Activated B cell treated with CpG ODN at 0.5 μM for 24 hours (primary cell): ENCODE measurements around the gene ZNF586. TPM values are rescaled to one million over a fixed set of nuclear protein-coding genes. Genes with fewer than 3 reads are reported as not detected.

Experiments used
- ATAC-seq: fragments of 200-7000 bp; cut with Tn5 transposase; one replicate; pipeline ENCODE4 v1.10.0; 2021; ENCODE audit warnings: low read depth, mild to moderate bottlenecking, moderate library complexity
- CTCF ChIA-PET: fragments of 350-600 bp; sonication (Branson Sonifier 250); formaldehyde crosslinking; loops from one replicate; lab custom pipeline; 2021; ENCODE audit warnings: antibody characterized with exemption; lab: Charles Lee
- POLR2A ChIA-PET: fragments of 350-600 bp; sonication (Branson Sonifier 250); formaldehyde crosslinking; loops from one replicate; lab custom pipeline; 2021; ENCODE audit warnings: antibody characterized with exemption; lab: Charles Lee
- DNase-seq: peaks from one replicate; pipeline ENCODE4 v3.0.0; 2022
- H3K27ac Mint-ChIP-seq: one replicate; pipeline ENCODE4 v1.8.0; 2020; ENCODE audit warnings: mixed read lengths
- H3K27me3 Mint-ChIP-seq: one replicate; pipeline ENCODE4 v1.8.0; 2021; ENCODE audit warnings: mixed read lengths
- H3K36me3 Mint-ChIP-seq: one replicate; pipeline ENCODE4 v1.8.0; 2021; ENCODE audit warnings: low read depth, mixed read lengths
- H3K4me1 Mint-ChIP-seq: one replicate; pipeline ENCODE4 v1.8.0; 2021; ENCODE audit warnings: mixed read lengths
- H3K4me3 Mint-ChIP-seq: one replicate; pipeline ENCODE4 v1.8.0; 2020; ENCODE audit warnings: mild to moderate bottlenecking, mixed read lengths
- H3K9me3 Mint-ChIP-seq: one replicate; pipeline ENCODE4 v1.8.0; 2020; ENCODE audit warnings: mixed read lengths
- CTCF ChIP-seq: fragments of 200-600 bp; IDR thresholded peaks from one replicate; pipeline ENCODE4 v1.8.0; 2022; ENCODE audit warnings: antibody characterized with exemption, mild to moderate bottlenecking
- intact Hi-C: fragments of 100-400 bp; cut with micrococcal nuclease; formaldehyde crosslinking; loops from one replicate; pipeline ENCODE4 v1.15.1; 2024
- total RNA-seq: library from RNA; stranded (reverse); gene quantifications from 2 replicates; pipeline ENCODE4 v1.2.3, GENCODE V29; 2022

Gene ZNF586
- total RNA-seq, 1 donor from 2014 or later, result 33.7 TPM

GRCh38 chr19:57813919-57814504 lies 44.5 kb downstream of the ZNF586 start:
- TF ChIP-seq CTCF, result no peak
- ATAC-seq (no peak), DNase-seq (no peak)
- Mint-ChIP-seq H3K4me1 (peaks cover 40% of the 10 kb centered on the region), H3K4me3 (peak overlapping the region; percentile 93), H3K36me3 (peaks cover 34% of the 10 kb centered on the region), H3K27me3 (no peaks in the 10 kb centered on the region), H3K9me3 (no peaks in the 10 kb centered on the region), H3K27ac (peak overlapping the region; percentile 84)
- intact Hi-C loops, result loop anchor here (1.0 to 10.0 kb wide), 4 partner anchors 12 to 341 kb away; partner anchors contain the start of genes ZNF329, ZNF586 and ZNF776
- ChIA-PET CTCF (no interaction called here), POLR2A (interaction anchor here (0.6 to 1.2 kb wide), 3 partner anchors 12 to 518 kb away, joined by 3 to 7 read pairs (median 3); no protein-coding TSS in a partner anchor)

- DNase-seq, result peak; percentile 57
- H3K36me3 Mint-ChIP-seq, result peaks cover 32% of the 10 kb centered on the region
- intact Hi-C loops, result loop anchor here (1.0 to 10.0 kb wide), 7 partner anchors 12 to 572 kb away; partner anchors contain the start of genes ZNF17, ZNF329, ZNF460 and ZNF586
- peak; percentile 81 for ATAC-seq
- no peaks in the 10 kb centered on the region for H3K9me3 Mint-ChIP-seq
- no peak for TF ChIP-seq CTCF
- ChIA-PET CTCF (no interaction called here), POLR2A (interaction anchor here (0.6 to 1.2 kb wide), 10 partner anchors 12 to 705 kb away, joined by 3 to 7 read pairs (median 3); partner anchors contain the start of genes ZBTB45, ZNF154, ZNF417 and ZNF551)
- H3K4me1 Mint-ChIP-seq, result peaks cover 44% of the 10 kb centered on the region
- peak within 1 kb of the TSS; percentile 93 for H3K4me3 Mint-ChIP-seq
- peak within 1 kb of the TSS; percentile 84 for H3K27ac Mint-ChIP-seq
- no peaks in the 10 kb centered on the region for H3K27me3 Mint-ChIP-seq
Measured at GRCh38 chr19:57814505-57815246, 45.2 kb downstream of the ZNF586 start, which contains the start of gene ZNF552. Gene ZNF552, minus strand, starts transcription at chr19:57814913. Its CDS starts 170 bp downstream, at chr19:57814743.

GRCh38 chr19:57815247-57816075 lies 46.0 kb downstream of the ZNF586 start:
- Mint-ChIP-seq H3K4me1 (peaks cover 50% of the 10 kb centered on the region), H3K27ac (peak overlapping the region; percentile 84), H3K27me3 (no peaks in the 10 kb centered on the region), H3K9me3 (no peaks in the 10 kb centered on the region), H3K4me3 (peak overlapping the region; percentile 93), H3K36me3 (peaks cover 29% of the 10 kb centered on the region)
- ChIA-PET CTCF (no interaction called here), POLR2A (interaction anchor here (0.7 to 1.2 kb wide), 8 partner anchors 13 to 705 kb away, joined by 3 to 7 read pairs (median 3); partner anchors contain the start of genes ZBTB45, ZNF154, ZNF417 and ZNF551)
- DNase-seq (no peak), ATAC-seq (no peak)
- intact Hi-C loops, result loop anchor here (2.0 to 10.0 kb wide), 5 partner anchors 69 to 573 kb away; partner anchors contain the start of genes ZNF17, ZNF329, ZNF460 and ZNF776
- no peak for TF ChIP-seq CTCF

- CTCF ChIA-PET, result no interaction called here
- no peak for DNase-seq
- POLR2A ChIA-PET, result interaction anchor here (1.4 kb wide), 1 partner anchor 186 kb away, joined by 3 read pairs; the partner anchor contains the start of gene ZNF606
- H3K4me1 Mint-ChIP-seq, result peaks cover 56% of the 10 kb centered on the region
- no peaks in the 10 kb centered on the region for H3K27me3 Mint-ChIP-seq
- intact Hi-C loops, result loop anchor here (5.0 to 10.0 kb wide), 4 partner anchors 338 to 574 kb away; partner anchors contain the start of genes ZNF17, ZNF329, ZNF460 and ZNF805
- peaks cover 23% of the 10 kb centered on the region for H3K36me3 Mint-ChIP-seq
- H3K27ac Mint-ChIP-seq, result no peak overlapping the region
- TF ChIP-seq CTCF, result no peak
- H3K4me3 Mint-ChIP-seq, result no peak overlapping the region
- H3K9me3 Mint-ChIP-seq, result no peaks in the 10 kb centered on the region
- no peak for ATAC-seq
Measured at GRCh38 chr19:57816652-57817051, 47.2 kb downstream of the ZNF586 start.
